HEK293T (cell line): ENCODE data around the gene WDR82.

Source experiments
- BHLHE40 ChIP-seq: fragments of 450-650 bp; IDR thresholded peaks from 2 replicates; pipeline ENCODE4 v1.6.1; 2016; ENCODE audit warnings: mild to moderate bottlenecking, moderate library complexity, borderline replicate concordance
- CTBP1 ChIP-seq: fragments of 450-650 bp; IDR thresholded peaks from 2 replicates; pipeline ENCODE4 v1.6.1; 2016; ENCODE audit warnings: borderline replicate concordance
- FOXM1 ChIP-seq: fragments of 450-650 bp; IDR thresholded peaks from 2 replicates; pipeline ENCODE4 v1.6.1; 2017; ENCODE audit warnings: mild to moderate bottlenecking, borderline replicate concordance
- HDGF ChIP-seq: fragments of 450-650 bp; IDR thresholded peaks from 2 replicates; pipeline ENCODE4 v1.6.1; 2017; ENCODE audit warnings: antibody characterized with exemption, borderline replicate concordance
- L3MBTL2 ChIP-seq: fragments of 450-650 bp; conservative IDR thresholded peaks from 2 replicates; pipeline ENCODE4 v1.6.1; 2016; ENCODE audit warnings: mild to moderate bottlenecking
- NFRKB ChIP-seq: fragments of 450-650 bp; IDR thresholded peaks from 2 replicates; pipeline ENCODE4 v1.6.1; 2016; ENCODE audit warnings: mild to moderate bottlenecking, moderate library complexity

- no peak for TF ChIP-seq CTBP1
- TF ChIP-seq BHLHE40, result no peak
- TF ChIP-seq NFRKB, result no peak
- no peak for TF ChIP-seq HDGF
- TF ChIP-seq FOXM1, result no peak
- no peak for TF ChIP-seq L3MBTL2
Observed at GRCh38 chr3:52216585-52217408, 61.7 kb downstream of the WDR82 start.
